ENCODE results near the gene RNF151.
"Not testable (repeated sequence)": the region's sequence is repeated elsewhere in the genome, so short reads cannot be mapped to it uniquely, and the experiment has no call there.

Gene RNF151

GRCh38 chr16:1939833-1940232, 26.8 kb upstream of the RNF151 start:
- DNase-seq: not testable (repeated sequence)

GRCh38 chr16:1940273-1941161, 26.1 kb upstream of the RNF151 start:
- no peak for DNase-seq

- no peak for DNase-seq
These were observed 25.3 kb upstream of the RNF151 start for GRCh38 chr16:1941162-1942046.

- no peak for DNase-seq
These were observed 24.4 kb upstream of the RNF151 start for GRCh38 chr16:1942047-1942809.

DNA sequence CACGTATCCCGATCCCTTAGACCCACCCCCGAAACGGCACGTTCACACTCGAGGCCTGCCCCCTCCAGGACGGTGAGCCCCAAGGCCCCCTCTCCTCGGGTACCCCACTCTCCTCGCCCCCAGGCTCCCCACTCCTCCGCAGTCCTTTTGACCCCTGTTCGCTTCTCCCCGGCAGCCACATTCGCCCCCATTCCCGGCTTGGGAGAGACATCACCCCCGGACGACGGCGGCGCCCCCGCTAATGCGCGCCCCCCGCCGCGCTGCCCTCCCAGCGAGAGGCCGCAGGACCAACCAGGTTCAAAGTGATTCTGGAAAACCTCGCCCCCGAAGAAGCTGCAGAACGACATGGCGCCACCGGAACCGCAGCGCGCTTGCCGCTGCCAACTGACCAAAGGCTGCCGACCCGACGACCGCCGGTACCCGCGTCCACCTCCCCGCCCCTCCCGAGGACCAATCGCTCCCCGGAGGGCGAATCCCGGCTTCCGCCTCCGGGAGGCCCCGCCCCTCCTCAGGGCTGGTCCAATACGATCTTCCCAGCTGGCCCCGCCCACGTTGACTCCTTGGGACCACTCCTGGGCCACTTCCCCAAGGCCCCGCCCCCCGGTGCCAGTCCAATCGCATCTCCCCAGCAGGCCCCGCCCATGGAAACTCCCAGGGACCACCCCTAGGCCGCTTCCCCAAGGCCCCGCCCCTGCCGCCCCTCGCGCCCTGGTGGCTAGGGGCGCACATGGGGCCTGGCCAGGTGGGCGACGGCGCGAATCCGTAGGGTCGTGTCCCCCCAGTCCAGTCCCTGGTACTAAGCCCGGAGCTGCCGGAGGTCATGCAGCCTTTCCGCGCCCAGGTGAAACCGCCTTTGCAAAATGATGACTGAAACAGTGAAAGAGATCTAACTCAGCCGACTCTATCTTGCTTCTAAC, 23.6 kb upstream of the RNF151 start, which contains the start of gene MSRB1:
TSS of gene MSRB1 (minus strand) at position 390 of the 917 bp plus-strand sequence. CDS start at position 347, 43 bp downstream.
- DNase-seq: peak; percentile 99

DNA sequence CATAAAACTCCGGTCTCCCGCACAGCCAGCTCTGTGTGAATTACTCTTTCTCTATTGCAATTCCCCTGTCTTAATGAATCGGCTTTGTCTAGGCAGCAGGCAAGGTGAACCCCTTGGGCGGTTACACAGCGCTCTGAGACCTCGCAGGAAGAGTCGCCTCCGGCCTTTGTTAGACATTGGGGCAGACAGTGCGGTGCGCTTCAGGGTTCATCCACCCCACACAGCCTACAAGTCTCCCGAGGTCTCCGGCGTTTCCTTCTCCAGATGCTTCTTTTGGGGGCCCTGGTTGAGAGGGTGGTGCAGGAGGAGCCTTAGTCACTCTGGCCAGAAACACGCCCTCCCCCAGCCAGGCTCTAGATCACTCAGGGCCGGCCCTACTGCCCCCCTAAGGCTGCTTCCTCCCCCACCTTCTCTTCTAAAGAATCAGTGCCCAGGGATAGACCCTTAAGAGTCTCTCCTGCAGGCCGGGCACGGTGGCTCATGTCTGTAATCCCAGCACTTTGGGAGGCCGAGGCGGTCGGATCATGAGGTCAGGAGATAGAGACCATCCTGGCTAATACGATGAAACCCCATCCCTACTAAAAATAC, 21.9 kb upstream of the RNF151 start:
- no peak for DNase-seq

DNA sequence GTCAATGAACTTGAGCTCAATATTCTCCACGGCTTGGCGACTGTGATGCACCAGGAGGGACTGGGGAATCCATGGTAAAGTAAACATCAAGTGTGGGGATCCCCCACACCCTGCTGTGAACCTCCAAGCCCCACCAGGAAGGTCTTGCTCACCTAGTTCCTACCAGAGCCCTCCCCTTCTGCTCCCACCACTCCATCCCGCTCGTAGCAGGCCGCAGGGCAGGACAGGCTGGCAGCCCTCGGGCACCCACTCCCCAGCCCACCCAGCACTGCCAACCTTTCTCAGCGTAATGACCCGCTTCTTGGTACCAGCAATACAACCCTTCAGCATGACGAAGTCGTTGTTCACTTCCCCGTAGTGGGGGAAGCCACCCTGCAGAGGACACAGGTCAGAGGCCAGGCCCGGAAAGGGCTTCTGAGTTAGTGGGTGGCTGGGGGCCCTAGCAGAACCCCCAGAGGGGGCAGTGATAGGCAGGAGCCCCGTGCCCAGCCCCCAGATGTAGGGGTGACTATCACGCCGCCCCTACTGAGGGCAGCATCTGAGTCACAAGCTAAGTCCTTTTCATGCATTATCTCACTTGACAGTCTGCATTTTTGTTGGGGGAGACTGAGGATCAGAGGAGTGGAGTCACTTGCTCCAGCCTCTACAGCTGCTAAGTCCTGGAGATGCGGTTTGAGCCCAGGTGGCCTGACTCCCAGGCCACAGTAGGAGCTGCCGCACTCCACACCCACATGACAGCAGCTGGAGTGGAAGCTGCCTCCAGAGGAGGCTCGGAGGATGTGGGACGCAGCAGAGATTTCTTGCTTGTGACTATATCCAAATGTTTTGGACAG, 20.9 kb upstream of the RNF151 start:
- no peak for DNase-seq

- no peak for DNase-seq
These were observed 19.9 kb upstream of the RNF151 start for GRCh38 chr16:1946495-1947368.

DNA sequence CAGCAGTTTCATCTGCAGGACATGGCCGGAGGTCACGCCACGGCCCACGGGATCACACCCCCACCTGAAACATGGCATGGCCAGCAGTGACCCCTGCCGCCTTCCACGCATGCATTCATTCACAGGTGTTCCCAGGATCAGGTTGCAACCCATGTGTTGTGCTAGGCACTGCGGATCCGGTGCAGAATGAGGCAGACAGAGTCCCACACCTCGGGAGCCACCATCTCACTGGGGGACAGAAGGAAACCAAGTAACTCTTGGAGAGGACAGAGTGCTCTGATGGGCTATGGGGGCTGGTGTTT, 19.3 kb upstream of the RNF151 start:
- no peak for DNase-seq

- DNase-seq: no peak
These were observed 17.1 kb upstream of the RNF151 start for GRCh38 chr16:1949507-1949906.

- DNase-seq: no peak
These were observed 16.6 kb upstream of the RNF151 start for GRCh38 chr16:1950047-1950446.

- DNase-seq: no peak
These were observed 16.1 kb upstream of the RNF151 start for GRCh38 chr16:1950559-1950958.

DNA sequence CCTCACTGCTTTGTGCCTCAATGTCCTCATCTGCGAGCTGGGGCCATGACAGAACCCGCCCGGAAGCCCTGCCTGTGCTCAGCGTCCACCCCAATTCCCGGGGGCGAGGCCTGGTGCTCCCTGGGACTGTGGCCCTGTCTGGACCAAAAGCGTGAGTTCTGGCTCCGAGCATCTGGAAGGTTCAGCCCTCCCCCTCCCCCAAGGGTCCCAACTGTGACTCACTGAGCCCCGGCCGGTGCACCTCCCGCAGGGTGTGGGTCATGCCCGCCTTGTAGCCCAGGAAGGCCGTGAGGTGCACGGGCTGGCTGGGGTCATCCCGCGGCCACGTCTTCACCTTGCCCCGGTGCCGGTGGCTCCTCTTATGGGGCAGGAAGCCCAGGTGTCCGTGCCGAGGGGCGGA, 12.9 kb upstream of the RNF151 start:
- no peak for DNase-seq

DNA sequence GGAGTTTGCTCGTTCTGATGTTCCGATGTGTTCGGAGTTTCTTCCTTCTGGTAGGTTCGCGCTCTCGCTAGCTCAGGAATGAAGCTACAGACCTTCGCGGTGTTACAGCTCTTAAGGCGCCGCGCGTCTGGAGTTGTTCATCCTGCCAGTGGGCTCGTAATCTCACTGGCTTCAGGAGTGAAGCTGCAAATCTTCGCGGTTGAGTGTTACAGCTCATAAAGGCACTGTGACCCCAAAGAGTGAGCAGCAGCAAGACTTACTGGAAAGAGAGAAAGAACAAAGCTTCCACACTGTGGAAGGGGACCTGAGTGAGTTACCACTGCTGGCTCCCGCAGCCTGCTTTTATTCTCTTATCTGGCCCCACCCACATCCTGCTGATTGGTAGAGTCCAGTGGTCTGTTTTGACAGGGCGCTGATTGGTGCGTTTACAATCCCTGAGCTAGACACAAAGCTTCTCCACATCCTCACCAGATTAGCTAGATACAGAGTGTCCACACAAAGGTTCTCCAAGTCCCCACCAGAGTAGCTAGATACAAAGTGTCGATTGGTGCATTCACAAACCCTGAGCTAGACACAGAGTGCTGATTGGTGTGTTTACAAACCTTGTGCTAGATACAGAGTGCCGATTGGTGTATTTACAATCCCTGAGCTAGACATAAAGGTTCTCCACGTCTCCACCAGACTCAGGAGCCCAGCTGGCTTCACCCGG, 9.1 kb upstream of the RNF151 start:
- DNase-seq: not testable (repeated sequence)

DNA sequence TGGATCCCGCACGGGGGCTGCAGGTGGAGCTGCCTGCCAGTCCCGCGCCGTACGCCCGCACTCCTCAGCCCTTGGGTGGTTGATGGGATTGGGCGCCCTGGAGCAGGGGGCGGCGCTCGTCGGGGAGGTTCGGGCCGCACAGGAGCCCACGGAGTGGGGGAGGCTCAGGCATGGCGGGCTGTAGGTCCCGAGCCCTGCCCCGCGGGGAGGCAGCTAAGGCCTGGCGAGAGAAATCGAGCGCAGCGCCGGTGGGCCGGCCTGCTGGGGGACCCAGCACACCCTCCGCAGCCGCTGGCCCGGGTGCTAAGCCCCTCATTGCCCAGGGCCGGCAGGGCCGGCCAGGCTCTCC, 8.5 kb upstream of the RNF151 start:
- DNase-seq: not testable (repeated sequence)

- no peak for DNase-seq
These were observed 7.9 kb upstream of the RNF151 start for GRCh38 chr16:1958715-1959268.

- peak; percentile 94 for DNase-seq
These were observed 7.2 kb upstream of the RNF151 start, which contains the start of gene NDUFB10 for GRCh38 chr16:1959269-1960039. TSS of gene NDUFB10 (plus strand) at chr16:1959538. CDS start at chr16:1959625, 87 bp downstream.

Measured in activated CD8-positive, alpha-beta memory T cell treated with anti-CD3 and anti-CD28 coated beads, Interleukin-2, amount 50 U/mL, for 4 hours (primary cell).